Fibroblast of the aortic adventitia (primary cell): ENCODE data around the gene BARX1. TPM values are rescaled to one million over a fixed set of nuclear protein-coding genes. Genes with fewer than 3 reads are reported as not detected.

ENCODE experiments used
- DNase-seq: peaks from one replicate; pipeline ENCODE4 v3.0.0-alpha.2; 2010; ENCODE audit warnings: low read depth
- H3K4me3 ChIP-seq: 2 replicates; pipeline ENCODE4 v1.5.1; 2011; ENCODE audit warnings: low read depth, mild to moderate bottlenecking, control low read depth, low read length, moderate library complexity
- total RNA-seq: library from RNA; depleted of rRNA; stranded (reverse); fragments of >200 nt; gene quantifications from 2 replicates; pipeline ENCODE4 v1.2.3, GENCODE V29; 2012; ENCODE audit warnings: low replicate concordance
- TF ChIP-seq, protein P1 (sequence below): IDR thresholded peaks from 2 replicates; pipeline ENCODE4 v1.5.1; 2011; ENCODE audit warnings: mild to moderate bottlenecking, low read length, control low read depth, inconsistent platforms; ENCODE audit not compliant: insufficient read depth

The BARX1 gene
- total RNA-seq, 1 donor, result 0.09 TPM

DNA sequence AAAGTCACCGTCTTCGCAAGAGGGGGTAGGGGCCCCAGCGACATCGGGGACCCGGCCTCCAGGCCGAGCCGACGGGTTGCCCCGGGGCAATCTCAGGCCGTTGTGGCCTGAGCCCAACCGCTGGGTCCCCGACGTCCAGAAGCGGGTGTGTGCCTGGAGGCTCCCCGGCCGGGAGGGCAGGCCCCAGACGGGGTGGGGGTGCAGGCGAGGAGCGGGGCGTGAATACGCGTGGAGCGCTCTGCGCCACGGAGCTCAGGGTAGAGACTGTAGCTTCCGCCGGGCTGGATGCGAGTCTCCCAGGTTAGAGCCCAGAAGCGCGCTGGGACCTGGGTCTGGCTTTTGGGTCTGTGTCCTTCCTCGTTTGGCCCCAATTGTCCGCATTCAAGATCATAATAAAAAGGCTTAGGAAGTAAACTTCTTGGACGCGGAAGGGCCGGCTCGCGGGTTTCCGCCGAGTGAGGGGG, 3.5 kb downstream of the BARX1 start:
- TF ChIP-seq, protein P1, sequence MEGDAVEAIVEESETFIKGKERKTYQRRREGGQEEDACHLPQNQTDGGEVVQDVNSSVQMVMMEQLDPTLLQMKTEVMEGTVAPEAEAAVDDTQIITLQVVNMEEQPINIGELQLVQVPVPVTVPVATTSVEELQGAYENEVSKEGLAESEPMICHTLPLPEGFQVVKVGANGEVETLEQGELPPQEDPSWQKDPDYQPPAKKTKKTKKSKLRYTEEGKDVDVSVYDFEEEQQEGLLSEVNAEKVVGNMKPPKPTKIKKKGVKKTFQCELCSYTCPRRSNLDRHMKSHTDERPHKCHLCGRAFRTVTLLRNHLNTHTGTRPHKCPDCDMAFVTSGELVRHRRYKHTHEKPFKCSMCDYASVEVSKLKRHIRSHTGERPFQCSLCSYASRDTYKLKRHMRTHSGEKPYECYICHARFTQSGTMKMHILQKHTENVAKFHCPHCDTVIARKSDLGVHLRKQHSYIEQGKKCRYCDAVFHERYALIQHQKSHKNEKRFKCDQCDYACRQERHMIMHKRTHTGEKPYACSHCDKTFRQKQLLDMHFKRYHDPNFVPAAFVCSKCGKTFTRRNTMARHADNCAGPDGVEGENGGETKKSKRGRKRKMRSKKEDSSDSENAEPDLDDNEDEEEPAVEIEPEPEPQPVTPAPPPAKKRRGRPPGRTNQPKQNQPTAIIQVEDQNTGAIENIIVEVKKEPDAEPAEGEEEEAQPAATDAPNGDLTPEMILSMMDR, result no peak
- no peak for DNase-seq
- H3K4me3 ChIP-seq, result no peak overlapping the region

DNA sequence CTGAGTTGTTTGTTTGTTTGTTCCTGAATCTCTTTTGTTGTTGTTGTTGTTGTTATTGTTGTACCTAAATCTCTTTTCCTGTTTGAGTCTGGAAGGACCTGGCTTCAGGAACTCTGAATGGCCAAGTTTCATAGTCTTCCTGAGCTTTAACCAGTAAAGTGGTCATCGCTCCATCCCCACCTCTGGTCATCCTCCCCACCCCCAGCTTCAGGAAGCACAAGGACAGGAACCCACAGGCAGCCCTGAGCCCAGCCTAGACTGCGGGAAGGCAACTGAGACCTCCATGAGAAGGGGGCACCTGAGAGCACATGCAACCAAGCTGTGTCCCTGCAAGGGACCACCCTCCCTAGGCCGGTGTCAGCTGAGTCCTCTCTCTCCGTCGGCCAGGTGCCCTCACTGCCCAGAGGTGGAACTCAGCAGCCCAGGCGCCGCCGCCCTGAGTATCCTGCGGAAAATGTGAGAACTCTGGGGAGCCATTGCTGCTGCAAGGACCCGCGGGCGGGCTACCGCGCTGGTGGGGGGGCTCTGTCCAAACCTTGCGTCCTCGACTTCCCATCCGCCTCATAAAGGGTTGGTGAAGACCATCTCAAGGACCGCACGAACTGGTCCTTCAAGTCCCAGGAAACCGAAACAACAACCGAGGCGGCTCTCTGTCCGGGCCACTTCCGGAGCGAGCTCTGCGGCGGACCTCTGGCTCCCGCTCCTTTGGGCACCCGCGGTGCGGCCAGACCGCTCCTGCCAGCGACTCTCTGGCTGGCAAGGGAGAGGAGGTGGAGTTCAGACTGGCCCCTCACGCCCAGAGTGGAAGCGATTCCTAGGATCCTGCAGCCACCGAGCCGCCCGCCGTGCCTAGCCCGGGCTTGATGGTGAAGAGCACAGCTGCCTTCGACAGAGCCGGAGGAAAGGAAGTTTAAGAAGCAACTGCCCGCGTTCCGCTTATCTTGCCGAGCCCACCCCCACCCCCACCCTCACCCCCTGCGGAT, 4.2 kb downstream of the BARX1 start:
- H3K4me3 ChIP-seq, result peak overlapping the region; percentile 60
- TF ChIP-seq, protein P1, result no peak
- peak; percentile 9 for DNase-seq

GRCh38 chr9:93949694-93950449, 5.3 kb downstream of the BARX1 start:
- TF ChIP-seq, protein P1, result no peak
- no peak overlapping the region for H3K4me3 ChIP-seq
- no peak for DNase-seq

GRCh38 chr9:93949073-93949693, 6.0 kb downstream of the BARX1 start:
- DNase-seq, result no peak
- TF ChIP-seq, protein P1, result no peak
- no peak overlapping the region for H3K4me3 ChIP-seq

- no peak overlapping the region for H3K4me3 ChIP-seq
- TF ChIP-seq, protein P1, result no peak
- no peak for DNase-seq
These were observed 6.6 kb downstream of the BARX1 start for GRCh38 chr9:93948441-93949072.
